Measurements from ENCODE around the gene VEGFC.

DNA sequence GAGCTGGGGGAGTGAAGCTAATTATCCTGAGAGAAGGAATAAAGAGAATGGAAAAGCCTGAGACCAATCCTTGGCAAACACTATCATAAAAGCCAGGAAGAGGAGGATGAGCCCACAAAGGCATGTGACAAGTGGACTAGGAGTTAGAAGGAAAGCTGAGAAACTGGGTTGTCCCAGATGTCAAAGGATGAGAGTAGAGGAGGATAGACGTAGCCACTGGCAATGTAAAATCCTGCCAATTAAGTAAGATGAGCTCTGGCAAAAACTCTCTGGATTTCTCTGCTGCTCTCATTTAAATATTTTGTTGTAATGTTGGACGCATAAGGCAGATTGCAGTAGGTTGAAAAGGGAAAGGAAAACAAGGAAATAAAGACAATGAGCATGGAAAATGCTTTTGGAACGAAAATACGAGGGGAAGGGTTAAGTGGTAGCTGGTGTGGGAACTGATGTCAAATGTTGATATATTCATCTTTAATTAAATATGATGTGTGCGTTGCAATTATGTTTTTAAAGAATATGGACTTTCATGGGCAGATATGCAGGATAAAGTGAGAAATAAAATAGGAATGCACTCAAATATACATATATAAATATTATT, 14.2 kb upstream of the VEGFC start:
- TF ChIP-seq RFX5 (IDR thresholded peaks at IDR 0.05; ENCODE audit: low read length): no peak
- TF ChIP-seq, protein P1, sequence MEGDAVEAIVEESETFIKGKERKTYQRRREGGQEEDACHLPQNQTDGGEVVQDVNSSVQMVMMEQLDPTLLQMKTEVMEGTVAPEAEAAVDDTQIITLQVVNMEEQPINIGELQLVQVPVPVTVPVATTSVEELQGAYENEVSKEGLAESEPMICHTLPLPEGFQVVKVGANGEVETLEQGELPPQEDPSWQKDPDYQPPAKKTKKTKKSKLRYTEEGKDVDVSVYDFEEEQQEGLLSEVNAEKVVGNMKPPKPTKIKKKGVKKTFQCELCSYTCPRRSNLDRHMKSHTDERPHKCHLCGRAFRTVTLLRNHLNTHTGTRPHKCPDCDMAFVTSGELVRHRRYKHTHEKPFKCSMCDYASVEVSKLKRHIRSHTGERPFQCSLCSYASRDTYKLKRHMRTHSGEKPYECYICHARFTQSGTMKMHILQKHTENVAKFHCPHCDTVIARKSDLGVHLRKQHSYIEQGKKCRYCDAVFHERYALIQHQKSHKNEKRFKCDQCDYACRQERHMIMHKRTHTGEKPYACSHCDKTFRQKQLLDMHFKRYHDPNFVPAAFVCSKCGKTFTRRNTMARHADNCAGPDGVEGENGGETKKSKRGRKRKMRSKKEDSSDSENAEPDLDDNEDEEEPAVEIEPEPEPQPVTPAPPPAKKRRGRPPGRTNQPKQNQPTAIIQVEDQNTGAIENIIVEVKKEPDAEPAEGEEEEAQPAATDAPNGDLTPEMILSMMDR (IDR thresholded peaks at IDR 0.05): no peak
- TF ChIP-seq YY1 (IDR thresholded peaks at IDR 0.05; ENCODE audit: low read depth): no peak
- TF ChIP-seq EZH2phosphoT487 (IDR thresholded peaks at IDR 0.05; ENCODE audit: borderline replicate concordance, low read depth): no peak
- TF ChIP-seq NFIC (IDR thresholded peaks at IDR 0.05; ENCODE audit: borderline replicate concordance): no peak
- TF ChIP-seq, protein P2, sequence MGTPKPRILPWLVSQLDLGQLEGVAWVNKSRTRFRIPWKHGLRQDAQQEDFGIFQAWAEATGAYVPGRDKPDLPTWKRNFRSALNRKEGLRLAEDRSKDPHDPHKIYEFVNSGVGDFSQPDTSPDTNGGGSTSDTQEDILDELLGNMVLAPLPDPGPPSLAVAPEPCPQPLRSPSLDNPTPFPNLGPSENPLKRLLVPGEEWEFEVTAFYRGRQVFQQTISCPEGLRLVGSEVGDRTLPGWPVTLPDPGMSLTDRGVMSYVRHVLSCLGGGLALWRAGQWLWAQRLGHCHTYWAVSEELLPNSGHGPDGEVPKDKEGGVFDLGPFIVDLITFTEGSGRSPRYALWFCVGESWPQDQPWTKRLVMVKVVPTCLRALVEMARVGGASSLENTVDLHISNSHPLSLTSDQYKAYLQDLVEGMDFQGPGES (IDR thresholded peaks at IDR 0.05; ENCODE audit: low read depth, low read length): no peak
- no peak for TF ChIP-seq RAD21 (IDR thresholded peaks at IDR 0.05; ENCODE audit: low read length)
- TF ChIP-seq, protein P3, sequence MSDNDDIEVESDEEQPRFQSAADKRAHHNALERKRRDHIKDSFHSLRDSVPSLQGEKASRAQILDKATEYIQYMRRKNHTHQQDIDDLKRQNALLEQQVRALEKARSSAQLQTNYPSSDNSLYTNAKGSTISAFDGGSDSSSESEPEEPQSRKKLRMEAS (IDR thresholded peaks at IDR 0.05; ENCODE audit: low read depth): no peak
- no peak for TF ChIP-seq FOXM1 (IDR thresholded peaks at IDR 0.05; ENCODE audit: low read depth)
- TF ChIP-seq GABPA (IDR thresholded peaks at IDR 0.05; ENCODE audit: low read depth): no peak
- TF ChIP-seq, protein P4, sequence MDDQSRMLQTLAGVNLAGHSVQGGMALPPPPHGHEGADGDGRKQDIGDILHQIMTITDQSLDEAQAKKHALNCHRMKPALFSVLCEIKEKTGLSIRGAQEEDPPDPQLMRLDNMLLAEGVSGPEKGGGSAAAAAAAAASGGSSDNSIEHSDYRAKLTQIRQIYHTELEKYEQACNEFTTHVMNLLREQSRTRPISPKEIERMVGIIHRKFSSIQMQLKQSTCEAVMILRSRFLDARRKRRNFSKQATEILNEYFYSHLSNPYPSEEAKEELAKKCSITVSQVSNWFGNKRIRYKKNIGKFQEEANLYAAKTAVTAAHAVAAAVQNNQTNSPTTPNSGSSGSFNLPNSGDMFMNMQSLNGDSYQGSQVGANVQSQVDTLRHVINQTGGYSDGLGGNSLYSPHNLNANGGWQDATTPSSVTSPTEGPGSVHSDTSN (IDR thresholded peaks at IDR 0.05): no peak

Data from SK-N-SH (cell line).